ENCODE data around the gene ATP8A1. TPM values are rescaled to one million over a fixed set of nuclear protein-coding genes. Genes with fewer than 3 reads are reported as not detected.

The ATP8A1 gene
- total RNA-seq, 2 donors from 2014 or later, result 17.9 to 18.7 TPM

- H3K4me3 ChIP-seq (ENCODE audit: low read length), result no peak overlapping the region
- no peaks in the 10 kb centered on the region for H3K9me3 Mint-ChIP-seq
- no peak for TF ChIP-seq CTCF (conservative IDR thresholded peaks at IDR 0.05)
- H3K36me3 ChIP-seq (ENCODE audit: control insufficient read depth, insufficient read depth, low read length), result peaks cover 4% of the 10 kb centered on the region
- H3K4me3 Mint-ChIP-seq, result no peak overlapping the region
- no peak for DNase-seq
- H3K4me1 Mint-ChIP-seq, result no peaks in the 10 kb centered on the region
- no peaks in the 10 kb centered on the region for H3K4me1 ChIP-seq (ENCODE audit: control insufficient read depth, insufficient read depth, low read length)
- 88 to 93% methylated on average over 2 to 3 of the region's 3 CpGs for WGBS, 2 experiments (ENCODE audit: insufficient coverage in 1 of 2, insufficient read length in 1 of 2)
- H3K27ac ChIP-seq (ENCODE audit: low read depth, low read length), result no peak overlapping the region
- no peaks in the 10 kb centered on the region for H3K9me3 ChIP-seq (ENCODE audit: control insufficient read depth, low read length)
- H3K27ac Mint-ChIP-seq, result no peak overlapping the region
- no peaks in the 10 kb centered on the region for H3K27me3 Mint-ChIP-seq (ENCODE audit: insufficient read depth)
- H3K27me3 ChIP-seq (ENCODE audit: control insufficient read depth, insufficient read depth, low read length, poor library complexity, severe bottlenecking), result no peaks in the 10 kb centered on the region
- H3K9ac ChIP-seq (ENCODE audit: extremely low read depth, low read length, poor library complexity, severe bottlenecking), result no peak overlapping the region
- H3K36me3 Mint-ChIP-seq (ENCODE audit: low read depth), result peaks cover 21% of the 10 kb centered on the region
Observed at GRCh38 chr4:42560467-42560861, 96.4 kb downstream of the ATP8A1 start.

GRCh38 chr4:42558156-42558555 is 98.7 kb downstream of the ATP8A1 start:
- Histone ChIP-seq H3K9ac (ENCODE audit: extremely low read depth, low read length, poor library complexity, severe bottlenecking) (no peak overlapping the region), H3K4me3 (ENCODE audit: low read length) (no peak overlapping the region), H3K27ac (ENCODE audit: low read depth, low read length) (no peak overlapping the region), H3K4me1 (ENCODE audit: control insufficient read depth, insufficient read depth, low read length) (no peaks in the 10 kb centered on the region), H3K27me3 (ENCODE audit: control insufficient read depth, insufficient read depth, low read length, poor library complexity, severe bottlenecking) (no peaks in the 10 kb centered on the region), H3K9me3 (ENCODE audit: control insufficient read depth, low read length) (no peaks in the 10 kb centered on the region), H3K36me3 (ENCODE audit: control insufficient read depth, insufficient read depth, low read length) (peaks cover 4% of the 10 kb centered on the region)
- H3K27ac Mint-ChIP-seq, result no peak overlapping the region
- H3K9me3 Mint-ChIP-seq, result no peaks in the 10 kb centered on the region
- H3K36me3 Mint-ChIP-seq (ENCODE audit: low read depth), result peaks cover 28% of the 10 kb centered on the region
- WGBS, 2 experiments (ENCODE audit: insufficient coverage in 1 of 2, insufficient read length in 1 of 2), result 91 to 100% methylated on average over 1 of the region's 1 CpG
- TF ChIP-seq CTCF (conservative IDR thresholded peaks at IDR 0.05), result no peak
- no peaks in the 10 kb centered on the region for H3K27me3 Mint-ChIP-seq (ENCODE audit: insufficient read depth)
- no peak for DNase-seq
- H3K4me3 Mint-ChIP-seq, result no peak overlapping the region
- H3K4me1 Mint-ChIP-seq, result no peaks in the 10 kb centered on the region

GRCh38 chr4:42555828-42556227 is 101.1 kb downstream of the ATP8A1 start:
- TF ChIP-seq CTCF (conservative IDR thresholded peaks at IDR 0.05), result no peak
- no peak overlapping the region for H3K9ac ChIP-seq (ENCODE audit: extremely low read depth, low read length, poor library complexity, severe bottlenecking)
- Mint-ChIP-seq H3K4me3 (no peak overlapping the region), H3K9me3 (no peaks in the 10 kb centered on the region), H3K27me3 (ENCODE audit: insufficient read depth) (no peaks in the 10 kb centered on the region), H3K4me1 (no peaks in the 10 kb centered on the region), H3K36me3 (ENCODE audit: low read depth) (peaks cover 12% of the 10 kb centered on the region), H3K27ac (no peak overlapping the region)
- H3K4me3 ChIP-seq (ENCODE audit: low read length), result no peak overlapping the region
- no peaks in the 10 kb centered on the region for H3K9me3 ChIP-seq (ENCODE audit: control insufficient read depth, low read length)
- no peak overlapping the region for H3K27ac ChIP-seq (ENCODE audit: low read depth, low read length)
- no peak for DNase-seq
- no peaks in the 10 kb centered on the region for H3K4me1 ChIP-seq (ENCODE audit: control insufficient read depth, insufficient read depth, low read length)
- no peaks in the 10 kb centered on the region for H3K27me3 ChIP-seq (ENCODE audit: control insufficient read depth, insufficient read depth, low read length, poor library complexity, severe bottlenecking)
- H3K36me3 ChIP-seq (ENCODE audit: control insufficient read depth, insufficient read depth, low read length), result peaks cover 2% of the 10 kb centered on the region

All from endodermal cell (in vitro differentiated cells).